Right lobe of liver (tissue), 6 donors: Measurements from ENCODE around the gene BORCS5. TPM values are rescaled to one million over a fixed set of nuclear protein-coding genes. Genes with fewer than 3 reads are reported as not detected.

Experiments used
- ATAC-seq, 4 donors: fragments of 200-7000 bp; cut with Tn5 transposase; one replicate each; pipeline ENCODE4 v1.9.1; 2020; ENCODE audit warnings: mild to moderate bottlenecking in 4 of 4, moderate library complexity in 4 of 4
- DNase-seq, 3 donors: peaks; one replicate each; pipeline ENCODE4 v3.0.0-alpha.2; 2020
- H3K27ac ChIP-seq, 3 donors: fragments of 200-600 bp; one replicate each; pipeline ENCODE4 v1.8.0; 2022
- H3K27me3 ChIP-seq, 2 donors: fragments of 200-600 bp; one replicate each; pipeline ENCODE4 v1.8.0; 2022
- H3K36me3 ChIP-seq, 4 donors: fragments of 200-600 bp; sonication (generic) in 1 of 4; one replicate each; pipeline versions ENCODE4 v1.5.1 to v1.8.0; 2017 to 2022; ENCODE audit warnings: control low read depth in 1 of 4
- H3K4me1 ChIP-seq, 4 donors: fragments of 200-600 bp; sonication (generic) in 1 of 4; one replicate each; pipeline versions ENCODE4 v1.5.1 to v1.8.0; 2017 to 2022; ENCODE audit warnings: control low read depth in 1 of 4
- H3K4me3 ChIP-seq, 3 donors: fragments of 200-600 bp; one replicate each; pipeline ENCODE4 v1.8.0; 2022
- H3K9me3 ChIP-seq, 4 donors: fragments of 200-600 bp; sonication (generic) in 1 of 4; one replicate each; pipeline versions ENCODE4 v1.5.1 to v1.8.0; 2017 to 2022; ENCODE audit warnings: control low read depth in 1 of 4
- POLR2A ChIP-seq: fragments of 450-650 bp; IDR thresholded peaks from one replicate; pipeline ENCODE4 v1.6.1; 2017; ENCODE audit warnings: antibody characterized with exemption, mild to moderate bottlenecking
- WGBS: methylation state at CpG from one replicate; pipeline ENCODE4 v1.1.6; 2018; ENCODE audit warnings: low coverage, low lambda C conversion rate; ENCODE audit not compliant: insufficient coverage; ENCODE audit errors: missing lambda C conversion rate; 5-methylcytosine and 5-hydroxymethylcytosine counted together
- intact Hi-C, 2 donors: fragments of 100-400 bp; cut with DNase I; formaldehyde crosslinking; loops; one replicate each; pipeline versions ENCODE4 v1.11.2 to v1.14.1; 2022
- total RNA-seq, 6 experiments: library from RNA; depleted of rRNA in 2 of 6; stranded (reverse); fragments of >200 nt in 2 of 6; fragmentation: NEBNext Ultra II Directional in 3 of 6; extraction: Animal tissue kit (Norgen Biotek cat#: 25700) in 3 of 6; gene quantifications; one replicate each; pipeline versions ENCODE4 v1.1.0 to v1.2.4, GENCODE V29; 2016 to 2023
- TF ChIP-seq, protein P1 (sequence below), 4 donors: fragments of 200-600 bp in 3 of 4; fragments of 450-650 bp in 1 of 4; IDR thresholded peaks; one replicate each; pipeline versions ENCODE4 v1.5.1 to v1.8.0; 2016 to 2022; ENCODE audit warnings: antibody characterized with exemption in 4 of 4, mild to moderate bottlenecking in 2 of 4
- donor health status: DM: no; HTN: yes; CAD: no.
- donor health status: DM: no; HTN: no; CAD: no.
- donor health status: DM: no; HTN: no; CAD: no.
- donor health status: DM: no; HTN: yes; CAD: no.
- donor health status: DM: no; HTN: yes; CAD: no.

BORCS5 gene
- total RNA-seq, 6 experiments from 2014 or later, result 6.0 to 11.1 (median 8.0) TPM

DNA sequence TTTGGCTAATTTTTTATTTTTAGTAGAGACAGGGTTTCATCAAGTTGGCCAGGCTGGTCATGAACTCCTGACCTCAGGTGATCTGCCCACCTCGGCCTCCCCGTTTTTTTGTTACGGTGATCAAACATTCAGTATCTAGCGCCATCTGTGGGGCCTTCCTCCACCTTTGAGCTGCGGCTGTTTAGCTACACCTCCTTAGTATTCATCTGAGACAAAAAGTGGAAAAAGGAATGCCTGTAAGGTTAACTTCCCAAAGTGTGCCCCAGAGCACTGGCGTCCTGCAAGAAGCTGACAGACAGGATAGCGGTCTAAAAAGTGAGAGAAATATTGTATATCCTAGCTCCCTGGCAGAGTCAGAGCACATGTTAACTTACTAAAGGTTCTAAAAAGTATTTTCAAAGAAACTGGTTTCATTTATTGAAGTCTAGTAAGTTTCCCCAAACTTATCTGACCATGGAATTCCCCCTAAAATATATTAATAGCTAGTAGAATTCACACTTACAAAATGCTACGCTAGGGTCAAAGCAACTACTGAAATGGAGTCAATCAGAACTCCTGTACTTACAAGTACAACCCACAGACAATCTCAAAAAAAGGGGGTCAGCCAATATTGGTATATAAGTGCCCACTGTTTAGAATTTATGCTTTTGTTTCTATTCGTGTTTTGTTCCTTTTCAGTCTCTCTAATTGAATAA lies 146.7 kb downstream of the BORCS5 start:
- 66% methylated on average over 9 of the region's 9 CpGs for WGBS
- Histone ChIP-seq H3K27ac (peak overlapping the region in 2 of 3 donors; percentile 36 to 98), H3K4me3 (no peak overlapping the region), H3K4me1 (peaks cover 0 to 47% (median 18%) of the 10 kb centered on the region in 4 donors), H3K27me3 (no peaks in the 10 kb centered on the region), H3K36me3 (peaks cover 0 to 8% (median 0%) of the 10 kb centered on the region in 4 donors), H3K9me3 (no peaks in the 10 kb centered on the region)
- no peak for DNase-seq
- intact Hi-C loops, result no loop called here
- no peak for ATAC-seq
- TF ChIP-seq, protein P1, sequence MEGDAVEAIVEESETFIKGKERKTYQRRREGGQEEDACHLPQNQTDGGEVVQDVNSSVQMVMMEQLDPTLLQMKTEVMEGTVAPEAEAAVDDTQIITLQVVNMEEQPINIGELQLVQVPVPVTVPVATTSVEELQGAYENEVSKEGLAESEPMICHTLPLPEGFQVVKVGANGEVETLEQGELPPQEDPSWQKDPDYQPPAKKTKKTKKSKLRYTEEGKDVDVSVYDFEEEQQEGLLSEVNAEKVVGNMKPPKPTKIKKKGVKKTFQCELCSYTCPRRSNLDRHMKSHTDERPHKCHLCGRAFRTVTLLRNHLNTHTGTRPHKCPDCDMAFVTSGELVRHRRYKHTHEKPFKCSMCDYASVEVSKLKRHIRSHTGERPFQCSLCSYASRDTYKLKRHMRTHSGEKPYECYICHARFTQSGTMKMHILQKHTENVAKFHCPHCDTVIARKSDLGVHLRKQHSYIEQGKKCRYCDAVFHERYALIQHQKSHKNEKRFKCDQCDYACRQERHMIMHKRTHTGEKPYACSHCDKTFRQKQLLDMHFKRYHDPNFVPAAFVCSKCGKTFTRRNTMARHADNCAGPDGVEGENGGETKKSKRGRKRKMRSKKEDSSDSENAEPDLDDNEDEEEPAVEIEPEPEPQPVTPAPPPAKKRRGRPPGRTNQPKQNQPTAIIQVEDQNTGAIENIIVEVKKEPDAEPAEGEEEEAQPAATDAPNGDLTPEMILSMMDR (IDR thresholded peaks at IDR 0.05), result no peak
- TF ChIP-seq POLR2A, result no peak

DNA sequence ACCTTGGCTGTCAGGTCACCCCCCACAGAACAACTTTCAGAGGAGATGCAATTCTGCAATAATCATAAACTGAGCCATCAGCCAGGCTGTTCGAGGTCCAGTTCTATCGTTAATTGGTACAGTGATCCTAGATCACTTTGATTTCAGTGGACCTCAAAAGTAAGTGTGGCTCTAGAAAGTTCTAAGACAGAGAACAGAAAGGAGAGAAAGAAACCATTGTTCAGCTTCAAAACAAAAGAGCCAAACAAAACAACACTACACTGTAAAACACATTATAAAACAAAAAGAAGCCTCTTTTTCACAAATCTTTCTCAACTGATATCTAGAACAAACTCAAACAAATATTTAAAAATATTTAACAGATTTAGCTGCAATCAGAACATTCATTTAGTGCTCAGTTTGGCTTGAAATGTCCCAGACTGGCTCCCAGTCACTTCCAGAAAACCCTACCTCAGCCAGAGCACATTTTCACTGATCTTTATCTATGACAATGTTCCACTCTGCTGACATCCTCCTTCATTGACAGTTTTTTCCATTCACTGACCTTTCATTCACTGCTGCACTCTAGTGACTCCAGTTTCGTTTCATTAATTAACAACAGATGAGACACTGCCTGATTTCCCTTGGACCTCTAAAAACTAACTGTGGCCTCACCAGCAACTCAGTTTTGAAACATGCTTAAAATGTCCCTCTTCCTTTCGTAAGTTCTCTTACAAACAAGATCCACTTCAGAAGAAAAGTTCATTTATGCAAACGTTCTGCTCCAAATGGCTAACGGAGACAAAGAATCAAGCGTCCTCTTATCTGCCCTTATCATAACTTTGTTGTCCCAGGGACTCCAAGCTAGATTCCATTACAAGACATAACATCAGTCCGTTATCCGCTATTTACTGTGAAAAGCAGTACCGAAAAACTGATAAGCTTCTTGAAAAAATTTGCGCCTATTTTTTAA lies 148.9 kb downstream of the BORCS5 start:
- peak overlapping the region in 2 of 3 donors; percentile 7 to 20 for H3K4me3 ChIP-seq
- H3K36me3 ChIP-seq, result no peaks in the 10 kb centered on the region
- intact Hi-C loops, result no loop called here

DNA sequence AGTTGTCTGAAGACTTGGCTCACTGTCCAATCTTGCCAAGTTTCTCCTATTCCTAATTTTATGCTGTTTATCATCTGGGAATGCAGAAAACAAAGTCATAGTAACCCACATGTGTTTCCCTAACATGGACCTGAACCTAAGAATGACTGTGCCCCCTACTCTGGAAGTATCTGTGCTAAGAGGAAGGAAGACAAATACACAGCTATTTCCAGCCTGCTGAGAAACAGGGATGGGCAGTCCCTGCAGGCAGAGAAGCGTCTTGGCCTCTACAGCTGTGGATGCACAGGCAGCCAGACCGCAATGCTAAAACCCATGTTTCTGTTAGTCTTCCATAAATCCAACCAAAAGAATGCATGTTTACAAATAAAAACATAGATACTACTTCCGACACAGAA lies 149.6 kb downstream of the BORCS5 start:
- peak; percentile 35 to 72 (median 43) for ATAC-seq
- peaks cover 0 to 43% (median 17%) of the 10 kb centered on the region in 4 donors for H3K4me1 ChIP-seq
- DNase-seq, result no peak
- 60% methylated on average over 3 of the region's 3 CpGs for WGBS
- H3K27ac ChIP-seq, result peak overlapping the region; percentile 89 to 98 (median 89)
- H3K36me3 ChIP-seq, result no peaks in the 10 kb centered on the region
- no peaks in the 10 kb centered on the region for H3K9me3 ChIP-seq
- no peaks in the 10 kb centered on the region for H3K27me3 ChIP-seq
- peak overlapping the region in 2 of 3 donors; percentile 7 to 20 for H3K4me3 ChIP-seq
- intact Hi-C loops, result no loop called here
- TF ChIP-seq, protein P1 (IDR thresholded peaks at IDR 0.05), result no peak
- TF ChIP-seq POLR2A, result no peak

More for the DNA sequence above, 148.9 kb downstream of the BORCS5 start:
- Histone ChIP-seq H3K27ac (peak overlapping the region; percentile 89 to 98 (median 89)), H3K27me3 (no peaks in the 10 kb centered on the region), H3K4me1 (peaks cover 0 to 42% (median 18%) of the 10 kb centered on the region in 4 donors), H3K9me3 (no peaks in the 10 kb centered on the region)
- 19% methylated on average over 11 of the region's 11 CpGs for WGBS
- no peak for DNase-seq
- TF ChIP-seq, protein P1 (IDR thresholded peaks at IDR 0.05), result no peak
- TF ChIP-seq POLR2A, result peak; percentile 69
- peak; percentile 83 to 91 (median 88) for ATAC-seq

DNA sequence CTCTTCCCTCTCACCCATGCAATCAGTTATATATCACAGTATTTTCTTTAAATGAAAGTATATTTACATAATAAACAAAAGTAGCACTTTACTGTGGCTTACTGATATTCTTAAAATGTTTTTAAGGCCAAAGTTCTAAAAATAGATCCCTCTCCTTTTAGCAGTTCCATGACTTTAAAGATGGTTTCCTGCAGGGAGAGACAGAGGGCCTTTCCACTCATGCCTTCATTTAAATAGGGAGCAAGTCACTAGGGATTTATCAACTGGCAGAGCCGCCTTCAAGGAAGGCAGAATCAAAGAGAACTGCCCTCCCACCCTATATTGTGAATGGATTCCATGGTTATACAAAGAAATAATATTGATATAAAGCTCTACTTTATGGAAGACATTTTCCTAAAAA lies 150.2 kb downstream of the BORCS5 start:
- intact Hi-C loops, result no loop called here
- Histone ChIP-seq H3K9me3 (no peaks in the 10 kb centered on the region), H3K4me3 (no peak overlapping the region), H3K27me3 (no peaks in the 10 kb centered on the region), H3K4me1 (peaks cover 0 to 46% (median 14%) of the 10 kb centered on the region in 4 donors), H3K27ac (peak overlapping the region; percentile 89 to 98 (median 89)), H3K36me3 (no peaks in the 10 kb centered on the region)
- TF ChIP-seq, protein P1 (IDR thresholded peaks at IDR 0.05), result no peak
- no peak for TF ChIP-seq POLR2A
- no peak for DNase-seq
- ATAC-seq, result no peak
- 100% methylated on average over 1 of the region's 1 CpG for WGBS
